Measurements from ENCODE around the gene HMG20A. TPM values are rescaled to one million over a fixed set of nuclear protein-coding genes. Genes with fewer than 3 reads are reported as not detected.

HMG20A gene
- total and polyA plus RNA-seq, 10 of the 15 experiments (the other 5 are each of a cell fraction or from before 2014, with no cell fraction given): 30.0 to 98.7 (median 46.8) TPM

DNA sequence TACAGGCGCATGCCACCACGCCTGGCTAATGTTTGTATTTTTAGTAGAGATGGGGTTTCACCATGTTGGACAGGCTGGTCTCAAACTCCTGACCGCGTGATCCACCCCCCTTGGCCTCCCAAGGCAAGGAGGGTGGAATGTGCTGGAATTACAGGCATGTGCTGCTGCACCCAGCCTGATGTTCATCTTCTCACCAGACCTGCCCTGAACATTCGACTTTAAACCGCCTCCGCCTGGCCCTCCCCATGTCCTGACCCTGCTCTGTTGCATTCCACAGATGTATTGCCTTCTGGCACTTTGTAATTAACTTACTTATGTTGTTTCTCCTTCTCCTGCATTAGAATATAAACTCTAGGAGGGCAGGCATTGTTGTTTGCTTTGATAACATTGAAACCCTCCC is 109.9 kb downstream of the HMG20A start:
- H3K4me3 ChIP-seq: no peak overlapping the region
- H3K36me3 ChIP-seq (ENCODE audit: control insufficient read depth in 2 of 2, insufficient read depth in 2 of 2, low read length in 1 of 2): no peaks in the 10 kb centered on the region
- 52% methylated on average over 7 of the region's 7 CpGs for WGBS (ENCODE audit: insufficient coverage, insufficient replicate concordance, low lambda C conversion rate, missing lambda C conversion rate)
- H3K27me3 ChIP-seq (replicated peaks in 1 of 2; ENCODE audit: control insufficient read depth in 2 of 2, insufficient read depth in 2 of 2, low read length in 1 of 2): no peaks in the 10 kb centered on the region; a peak in 1 of 4 replicates
- no peaks in the 10 kb centered on the region for H3K79me2 ChIP-seq (ENCODE audit: control insufficient read depth, insufficient read depth, low read length)
- no peak overlapping the region for H2AFZ ChIP-seq (ENCODE audit: control insufficient read depth, low read depth, low read length)
- H3K9ac ChIP-seq (ENCODE audit: control insufficient read depth, insufficient read depth, low read length): no peak overlapping the region
- ChIA-PET SMC1A (ENCODE audit: uncharacterized antibody, unreplicated experiment) (no interaction called here), RAD21 (ENCODE audit: unreplicated experiment) (interaction anchor here (1.0 kb wide), 1 partner anchor 99 kb away, joined by 3 read pairs; no protein-coding TSS in a partner anchor), POLR2A (no interaction called here), CTCF (no interaction called here)
- no peak for FAIRE-seq
- no peaks in the 10 kb centered on the region for H3K4me1 ChIP-seq (ENCODE audit: control insufficient read depth, insufficient read depth, low read length)
- intact Hi-C loops (cut with micrococcal nuclease; ENCODE audit: unreplicated experiment): no loop called here
- in situ Hi-C loops (cut with MboI): no loop called here
- no peak overlapping the region for H3K4me2 ChIP-seq (ENCODE audit: control insufficient read depth, insufficient read depth)
- H4K20me1 ChIP-seq (ENCODE audit: control insufficient read depth, insufficient read depth): no peaks in the 10 kb centered on the region
- BruUV-seq (replicated peaks): no TSS peak
- DNase-seq (ENCODE audit: low read depth, low spot score): no peak
- TF ChIP-seq HDAC6 (IDR thresholded peaks at IDR 0.05; ENCODE audit: unreplicated experiment) (no peak), RAD21 (IDR thresholded peaks at IDR 0.05; ENCODE audit: insufficient read depth, low read depth, low read length) (no peak), CHD4 (IDR thresholded peaks at IDR 0.05) (no peak), GABPA (IDR thresholded peaks at IDR 0.05; ENCODE audit: low read depth) (no peak), NR2F1 (conservative IDR thresholded peaks at IDR 0.05) (no peak), ZNF24 (IDR thresholded peaks at IDR 0.05) (no peak), NR2C2 (IDR thresholded peaks at IDR 0.05; ENCODE audit: borderline replicate concordance, control insufficient read depth, insufficient read length, low read depth) (no peak), POLR2AphosphoS5 (IDR thresholded peaks at IDR 0.05; ENCODE audit: low read length) (no peak), SREBF2 (IDR thresholded peaks at IDR 0.05; ENCODE audit: low read length) (no peak)
- TF ChIP-seq, protein P1, sequence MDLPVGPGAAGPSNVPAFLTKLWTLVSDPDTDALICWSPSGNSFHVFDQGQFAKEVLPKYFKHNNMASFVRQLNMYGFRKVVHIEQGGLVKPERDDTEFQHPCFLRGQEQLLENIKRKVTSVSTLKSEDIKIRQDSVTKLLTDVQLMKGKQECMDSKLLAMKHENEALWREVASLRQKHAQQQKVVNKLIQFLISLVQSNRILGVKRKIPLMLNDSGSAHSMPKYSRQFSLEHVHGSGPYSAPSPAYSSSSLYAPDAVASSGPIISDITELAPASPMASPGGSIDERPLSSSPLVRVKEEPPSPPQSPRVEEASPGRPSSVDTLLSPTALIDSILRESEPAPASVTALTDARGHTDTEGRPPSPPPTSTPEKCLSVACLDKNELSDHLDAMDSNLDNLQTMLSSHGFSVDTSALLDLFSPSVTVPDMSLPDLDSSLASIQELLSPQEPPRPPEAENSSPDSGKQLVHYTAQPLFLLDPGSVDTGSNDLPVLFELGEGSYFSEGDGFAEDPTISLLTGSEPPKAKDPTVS (IDR thresholded peaks at IDR 0.05; ENCODE audit: low read depth, low read length): no peak
- TF ChIP-seq, protein P2, sequence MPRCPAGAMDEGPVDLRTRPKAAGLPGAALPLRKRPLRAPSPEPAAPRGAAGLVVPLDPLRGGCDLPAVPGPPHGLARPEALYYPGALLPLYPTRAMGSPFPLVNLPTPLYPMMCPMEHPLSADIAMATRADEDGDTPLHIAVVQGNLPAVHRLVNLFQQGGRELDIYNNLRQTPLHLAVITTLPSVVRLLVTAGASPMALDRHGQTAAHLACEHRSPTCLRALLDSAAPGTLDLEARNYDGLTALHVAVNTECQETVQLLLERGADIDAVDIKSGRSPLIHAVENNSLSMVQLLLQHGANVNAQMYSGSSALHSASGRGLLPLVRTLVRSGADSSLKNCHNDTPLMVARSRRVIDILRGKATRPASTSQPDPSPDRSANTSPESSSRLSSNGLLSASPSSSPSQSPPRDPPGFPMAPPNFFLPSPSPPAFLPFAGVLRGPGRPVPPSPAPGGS (IDR thresholded peaks at IDR 0.05; ENCODE audit: borderline replicate concordance, insufficient read depth, low read depth, low read length, poor library complexity, severe bottlenecking): no peak
- TF ChIP-seq, protein P3, sequence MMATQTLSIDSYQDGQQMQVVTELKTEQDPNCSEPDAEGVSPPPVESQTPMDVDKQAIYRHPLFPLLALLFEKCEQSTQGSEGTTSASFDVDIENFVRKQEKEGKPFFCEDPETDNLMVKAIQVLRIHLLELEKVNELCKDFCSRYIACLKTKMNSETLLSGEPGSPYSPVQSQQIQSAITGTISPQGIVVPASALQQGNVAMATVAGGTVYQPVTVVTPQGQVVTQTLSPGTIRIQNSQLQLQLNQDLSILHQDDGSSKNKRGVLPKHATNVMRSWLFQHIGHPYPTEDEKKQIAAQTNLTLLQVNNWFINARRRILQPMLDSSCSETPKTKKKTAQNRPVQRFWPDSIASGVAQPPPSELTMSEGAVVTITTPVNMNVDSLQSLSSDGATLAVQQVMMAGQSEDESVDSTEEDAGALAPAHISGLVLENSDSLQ (IDR thresholded peaks at IDR 0.05): no peak
- TF ChIP-seq, protein P4, sequence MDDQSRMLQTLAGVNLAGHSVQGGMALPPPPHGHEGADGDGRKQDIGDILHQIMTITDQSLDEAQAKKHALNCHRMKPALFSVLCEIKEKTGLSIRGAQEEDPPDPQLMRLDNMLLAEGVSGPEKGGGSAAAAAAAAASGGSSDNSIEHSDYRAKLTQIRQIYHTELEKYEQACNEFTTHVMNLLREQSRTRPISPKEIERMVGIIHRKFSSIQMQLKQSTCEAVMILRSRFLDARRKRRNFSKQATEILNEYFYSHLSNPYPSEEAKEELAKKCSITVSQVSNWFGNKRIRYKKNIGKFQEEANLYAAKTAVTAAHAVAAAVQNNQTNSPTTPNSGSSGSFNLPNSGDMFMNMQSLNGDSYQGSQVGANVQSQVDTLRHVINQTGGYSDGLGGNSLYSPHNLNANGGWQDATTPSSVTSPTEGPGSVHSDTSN (IDR thresholded peaks at IDR 0.05; ENCODE audit: insufficient replicate concordance, low read depth, low read length): no peak
- TF ChIP-seq, protein P5, sequence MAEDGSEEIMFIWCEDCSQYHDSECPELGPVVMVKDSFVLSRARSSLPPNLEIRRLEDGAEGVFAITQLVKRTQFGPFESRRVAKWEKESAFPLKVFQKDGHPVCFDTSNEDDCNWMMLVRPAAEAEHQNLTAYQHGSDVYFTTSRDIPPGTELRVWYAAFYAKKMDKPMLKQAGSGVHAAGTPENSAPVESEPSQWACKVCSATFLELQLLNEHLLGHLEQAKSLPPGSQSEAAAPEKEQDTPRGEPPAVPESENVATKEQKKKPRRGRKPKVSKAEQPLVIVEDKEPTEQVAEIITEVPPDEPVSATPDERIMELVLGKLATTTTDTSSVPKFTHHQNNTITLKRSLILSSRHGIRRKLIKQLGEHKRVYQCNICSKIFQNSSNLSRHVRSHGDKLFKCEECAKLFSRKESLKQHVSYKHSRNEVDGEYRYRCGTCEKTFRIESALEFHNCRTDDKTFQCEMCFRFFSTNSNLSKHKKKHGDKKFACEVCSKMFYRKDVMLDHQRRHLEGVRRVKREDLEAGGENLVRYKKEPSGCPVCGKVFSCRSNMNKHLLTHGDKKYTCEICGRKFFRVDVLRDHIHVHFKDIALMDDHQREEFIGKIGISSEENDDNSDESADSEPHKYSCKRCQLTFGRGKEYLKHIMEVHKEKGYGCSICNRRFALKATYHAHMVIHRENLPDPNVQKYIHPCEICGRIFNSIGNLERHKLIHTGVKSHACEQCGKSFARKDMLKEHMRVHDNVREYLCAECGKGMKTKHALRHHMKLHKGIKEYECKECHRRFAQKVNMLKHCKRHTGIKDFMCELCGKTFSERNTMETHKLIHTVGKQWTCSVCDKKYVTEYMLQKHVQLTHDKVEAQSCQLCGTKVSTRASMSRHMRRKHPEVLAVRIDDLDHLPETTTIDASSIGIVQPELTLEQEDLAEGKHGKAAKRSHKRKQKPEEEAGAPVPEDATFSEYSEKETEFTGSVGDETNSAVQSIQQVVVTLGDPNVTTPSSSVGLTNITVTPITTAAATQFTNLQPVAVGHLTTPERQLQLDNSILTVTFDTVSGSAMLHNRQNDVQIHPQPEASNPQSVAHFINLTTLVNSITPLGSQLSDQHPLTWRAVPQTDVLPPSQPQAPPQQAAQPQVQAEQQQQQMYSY (CRISPR knock-in tag; IDR thresholded peaks at IDR 0.05): no peak
- H3K9me3 ChIP-seq (replicated peaks; ENCODE audit: control insufficient read depth, insufficient read depth, low read length): no peaks in the 10 kb centered on the region
- ATAC-seq: no peak
- H3K27ac ChIP-seq (ENCODE audit: control insufficient read depth, insufficient read depth): no peak overlapping the region
